HepG2 (cell line): ENCODE measurements around the gene IL17F. TPM values are rescaled to one million over a fixed set of nuclear protein-coding genes. Genes with fewer than 3 reads are reported as not detected.

ENCODE experiments used
- ATAC-seq: fragments of 200-7000 bp; cut with Tn5 transposase; 3 replicates; pipeline ENCODE4 v1.9.1; 2020; ENCODE audit warnings: mild to moderate bottlenecking, moderate library complexity
- BruUV-seq: library from RNA; stranded (reverse); fragments of 400-500 nt; replicated peaks from 2 replicates; lab custom pipeline; 2021; lab: Mats Ljungman, UMichigan
- CTCF ChIA-PET: fragments of 300-600 bp; formaldehyde crosslinking; extraction: SDS; loops from one replicate; lab custom pipeline; 2021; ENCODE audit warnings: low total read pairs, inconsistent platforms, low intra/inter-chr PET ratio; lab: Yijun Ruan, JAX
- POLR2A ChIA-PET: fragments of 350-600 bp; sonication (Branson Sonifier 250); formaldehyde crosslinking; loops from one replicate; lab custom pipeline; 2020; ENCODE audit warnings: antibody characterized with exemption, inconsistent platforms; lab: Yijun Ruan, JAX
- DNase-seq: peaks from one replicate; pipeline ENCODE4 v3.0.0-alpha.2; 2015; ENCODE audit warnings: low spot score
- FAIRE-seq: peaks from 3 replicates; lab custom pipeline; 2011; peaks lifted over from hg19 to GRCh38; lab: Jason Lieb, UNC
- H2AFZ ChIP-seq: one replicate; pipeline ENCODE4 v1.6.1; 2011; ENCODE audit warnings: low read length, inconsistent platforms
- H3K27ac ChIP-seq: fragments of 300-600 bp; 3 replicates; pipeline ENCODE4 v1.8.0; 2011; ENCODE audit warnings: mixed run types, mild to moderate bottlenecking, mixed read lengths, low read length, inconsistent platforms; ENCODE audit not compliant: insufficient read depth; ENCODE audit errors: extremely low read length
- H3K27me3 ChIP-seq, 2 experiments: fragments of 200-600 bp in 1 of 2; 2 replicates in 1 of 2; 3 replicates in 1 of 2; pipeline versions ENCODE4 v1.6.0 to v1.8.0; 2011; ENCODE audit warnings: low read length in 2 of 2, mild to moderate bottlenecking in 2 of 2, moderate library complexity in 2 of 2, inconsistent platforms in 1 of 2; ENCODE audit not compliant: insufficient read depth in 2 of 2, control insufficient read depth in 1 of 2
- H3K36me3 ChIP-seq, 2 experiments: fragments of 200-600 bp in 1 of 2; replicated peaks in 1 of 2; 2 replicates in 1 of 2; 3 replicates in 1 of 2; pipeline versions ENCODE4 v1.5.1 to v1.8.0; 2011; ENCODE audit warnings: low read length in 2 of 2, inconsistent platforms in 1 of 2; ENCODE audit not compliant: insufficient read depth in 2 of 2, control insufficient read depth in 1 of 2
- H3K4me1 ChIP-seq: 2 replicates; pipeline ENCODE4 v1.5.1; 2012; ENCODE audit warnings: low read length, inconsistent platforms; ENCODE audit not compliant: insufficient read depth
- H3K4me2 ChIP-seq: 2 replicates; pipeline ENCODE4 v1.6.0; 2011; ENCODE audit warnings: low read depth, low read length, inconsistent platforms
- H3K4me3 ChIP-seq, 3 experiments: fragments of 200-600 bp in 1 of 3; sonication (generic), shearing (Covaris generic) in 1 of 3; replicated peaks in 1 of 3; 2 replicates each; pipeline ENCODE4 v1.5.1; 2011 to 2016; ENCODE audit warnings: low read length in 3 of 3, inconsistent platforms in 2 of 3, low read depth in 2 of 3, mild to moderate bottlenecking in 2 of 3, control low read depth in 1 of 3, mixed read lengths in 1 of 3; ENCODE audit not compliant: insufficient read depth in 1 of 3
- H3K79me2 ChIP-seq: one replicate; pipeline ENCODE4 v1.6.1; 2011; ENCODE audit warnings: low read length, inconsistent platforms; ENCODE audit not compliant: insufficient read depth
- H3K9ac ChIP-seq: 2 replicates; pipeline ENCODE4 v1.6.0; 2011; ENCODE audit warnings: mild to moderate bottlenecking, low read depth, low read length, inconsistent platforms; ENCODE audit not compliant: insufficient read depth
- H3K9me3 ChIP-seq: 2 replicates; pipeline ENCODE4 v1.5.1; 2012; ENCODE audit warnings: mild to moderate bottlenecking, low read length
- H4K20me1 ChIP-seq: 2 replicates; pipeline ENCODE4 v1.6.0; 2011; ENCODE audit warnings: inconsistent platforms, mild to moderate bottlenecking, low read length, moderate library complexity; ENCODE audit not compliant: insufficient read depth
- FOXA3 ChIP-seq: IDR thresholded peaks from 2 replicates; pipeline ENCODE4 v1.6.1; 2016; ENCODE audit warnings: missing genetic modification reagents, missing compliant biosample characterization
- KLF15 ChIP-seq: sonication (generic); formaldehyde crosslinking; IDR thresholded peaks from 2 replicates; pipeline ENCODE4 v1.8.1; 2023; ENCODE audit warnings: borderline replicate concordance, mild to moderate bottlenecking, inconsistent platforms, missing genetic modification reagents, mixed read lengths
- KLF16 ChIP-seq, 2 experiments: sonication (generic) in 1 of 2; formaldehyde crosslinking in 1 of 2; IDR thresholded peaks; 2 replicates each; pipeline versions ENCODE4 v1.6.1 to v1.8.0; 2016 to 2023; ENCODE audit warnings: missing genetic modification reagents in 2 of 2, missing compliant biosample characterization in 1 of 2
- NFIC ChIP-seq: IDR thresholded peaks from 2 replicates; pipeline ENCODE4 v1.6.1; 2012; ENCODE audit warnings: mild to moderate bottlenecking, low read length, inconsistent platforms
- NFYB ChIP-seq: sonication (generic); formaldehyde crosslinking; IDR thresholded peaks from 2 replicates; pipeline ENCODE4 v1.4.0; 2020; ENCODE audit warnings: missing genetic modification reagents
- RERE ChIP-seq: IDR thresholded peaks from 2 replicates; pipeline ENCODE4 v1.6.1; 2016; ENCODE audit warnings: low read depth, missing genetic modification reagents, missing compliant biosample characterization
- TP53 ChIP-seq: sonication (generic); formaldehyde crosslinking; conservative IDR thresholded peaks from 2 replicates; pipeline ENCODE4 v1.4.0; 2020; ENCODE audit warnings: missing genetic modification reagents
- ZBED4 ChIP-seq: sonication (generic); formaldehyde crosslinking; IDR thresholded peaks from 2 replicates; pipeline ENCODE4 v1.4.0; 2020; ENCODE audit warnings: missing genetic modification reagents, borderline replicate concordance
- ZBTB42 ChIP-seq: sonication (generic); formaldehyde crosslinking; IDR thresholded peaks from 2 replicates; pipeline ENCODE4 v1.5.0; 2020; ENCODE audit warnings: mild to moderate bottlenecking, missing genetic modification reagents
- ZKSCAN1 ChIP-seq: fragments of 150-350 bp; IDR thresholded peaks from 2 replicates; pipeline ENCODE4 v1.6.1; 2014; ENCODE audit warnings: low read length
- ZMYM4 ChIP-seq: sonication (generic); formaldehyde crosslinking; IDR thresholded peaks from 2 replicates; pipeline ENCODE4 v1.8.1; 2023; ENCODE audit warnings: mild to moderate bottlenecking, missing genetic modification reagents
- ZNF451 ChIP-seq: sonication (generic); formaldehyde crosslinking; IDR thresholded peaks from 2 replicates; pipeline ENCODE4 v1.5.0; 2020; ENCODE audit warnings: mild to moderate bottlenecking, missing genetic modification reagents
- ZNF552 ChIP-seq: sonication (generic); formaldehyde crosslinking; IDR thresholded peaks from 2 replicates; pipeline ENCODE4 v1.9.0; 2022; ENCODE audit warnings: missing genetic modification reagents, mild to moderate bottlenecking, borderline replicate concordance
- ZNF670 ChIP-seq: sonication (generic); formaldehyde crosslinking; IDR thresholded peaks from 2 replicates; pipeline ENCODE4 v1.8.0; 2022; ENCODE audit warnings: mild to moderate bottlenecking, missing genetic modification reagents, borderline replicate concordance
- WGBS: methylation state at CpG from one replicate; pipeline ENCODE4 v1.1.6; 2017; ENCODE audit warnings: low lambda C conversion rate; 5-methylcytosine and 5-hydroxymethylcytosine counted together
- in situ Hi-C: cut with HindIII; loops from 2 replicates; pipeline ENCODE4 v1.10.0; 2017; ENCODE audit warnings: low pct_unique_long_range_greater_than_20kb; ENCODE audit not compliant: extremely low pct_ligation_motif_present
- intact Hi-C: fragments of 100-400 bp; cut with micrococcal nuclease; formaldehyde crosslinking; loops from one replicate; pipeline ENCODE4 v1.10.0; 2022; ENCODE audit not compliant: unreplicated experiment
- polyA plus RNA-seq, 8 experiments: library from polyadenylated mRNA; depleted of rRNA in 3 of 8; stranded (reverse) in 7 of 8; unstranded in 1 of 8; fragments of >200 nt; fragmentation: Illumina TruSeq in 4 of 8; extraction: Trizol in 4 of 8; gene quantifications; 2 replicates each; pipeline versions ENCODE4 v1.2.1 to v1.2.3, GENCODE V29; 2011 to 2016; ENCODE audit warnings: low read depth in 4 of 8, missing spikeins in 1 of 8, mixed read lengths in 1 of 8; ENCODE audit not compliant: insufficient read depth in 1 of 8
- total RNA-seq, 5 experiments: library from RNA; depleted of rRNA; stranded (reverse); fragments of >200 nt; fragmentation: Illumina TruSeq; extraction: Trizol; gene quantifications; 2 replicates each; pipeline ENCODE4 v1.2.3, GENCODE V29; 2016; ENCODE audit warnings: low read depth in 1 of 5

The IL17F gene
- total and polyA plus RNA-seq, 2 of the 13 experiments (the other 11 are each of a cell fraction or from before 2014, with no cell fraction given): not detected

GRCh38 chr6:52263709-52264540 lies 19.6 kb upstream of the IL17F start:
- Histone ChIP-seq H3K27me3 (no peaks in the 10 kb centered on the region), H3K36me3 (peaks cover 33 to 67% of the 10 kb centered on the region in 2 experiments), H4K20me1 (no peaks in the 10 kb centered on the region), H3K4me2 (no peak overlapping the region), H2AFZ (no peak overlapping the region), H3K4me1 (no peaks in the 10 kb centered on the region), H3K27ac (no peak overlapping the region), H3K9ac (no peak overlapping the region), H3K4me3 (no peak overlapping the region), H3K79me2 (no peaks in the 10 kb centered on the region), H3K9me3 (no peaks in the 10 kb centered on the region)
- DNase-seq: peak; percentile 64
- 54% methylated on average over 11 of the region's 11 CpGs for WGBS
- CTCF ChIA-PET: interaction anchor here (0.7 to 3.1 kb wide), 6 partner anchors 23 to 176 kb away, joined by 3 to 52 read pairs (median 4); partner anchors contain the start of gene PKHD1
- in situ Hi-C loops: loop anchor here (5.0 kb wide), 1 partner anchor 102 kb away; no protein-coding TSS in a partner anchor
- FAIRE-seq: peak; percentile 84
- POLR2A ChIA-PET: no interaction called here
- intact Hi-C loops: loop anchor here (1.0 to 10.0 kb wide), 4 partner anchors 30 to 179 kb away; partner anchors contain the start of gene PKHD1
- peak; percentile 71 for ATAC-seq
- BruUV-seq: TSS peak; percentile 18
- TF ChIP-seq FOXA3 (0 out of 2 replicates have a peak, but pooled peaks have one; percentile 15), KLF15 (CRISPR knock-in tag) (no peak), ZNF451 (no peak), ZMYM4 (CRISPR knock-in tag) (0 out of 2 replicates have a peak, but pooled peaks have one; percentile 20), ZNF552 (CRISPR knock-in tag) (no peak), KLF16 (CRISPR knock-in tag; IDR thresholded peaks at IDR 0.05) (0 out of 4 replicates have a peak, but pooled peaks of 1 of the 2 experiments have one; percentile 18), ZBED4 (CRISPR knock-in tag) (no peak), ZNF670 (no peak), ZBTB42 (CRISPR knock-in tag) (no peak), NFYB (CRISPR knock-in tag) (no peak), RERE (CRISPR knock-in tag) (no peak), ZKSCAN1 (no peak), NFIC (no peak), TP53 (CRISPR knock-in tag) (no peak)
